Measurements from ENCODE around the gene CALD1.

The CALD1 gene

GRCh38 chr7:134778941-134779740 lies at the start of gene CALD1:
CALD1 (plus strand) TSS chr7:134779634; CDS start chr7:134867734, 88,100 bp downstream.
- DNase-seq = no peak

GRCh38 chr7:134729895-134730294 lies 49.5 kb upstream of the CALD1 start:
- no peak for DNase-seq

- DNase-seq = no peak
These were observed 49.0 kb upstream of the CALD1 start for GRCh38 chr7:134730411-134730829.

GRCh38 chr7:134731616-134732015 lies 47.8 kb upstream of the CALD1 start:
- no peak for DNase-seq

GRCh38 chr7:134732728-134733127 lies 46.7 kb upstream of the CALD1 start:
- DNase-seq = no peak

GRCh38 chr7:134736381-134736780 lies 43.1 kb upstream of the CALD1 start:
- no peak for DNase-seq

GRCh38 chr7:134737566-134738345 lies 41.7 kb upstream of the CALD1 start:
- DNase-seq = peak; percentile 51

- no peak for DNase-seq
These were observed 40.1 kb upstream of the CALD1 start for GRCh38 chr7:134739362-134739761.

GRCh38 chr7:134740376-134740775 lies 39.1 kb upstream of the CALD1 start:
- DNase-seq = no peak

GRCh38 chr7:134741907-134742635 lies 37.4 kb upstream of the CALD1 start:
- DNase-seq = no peak

GRCh38 chr7:134742688-134743350 lies 36.6 kb upstream of the CALD1 start:
- no peak for DNase-seq

GRCh38 chr7:134744569-134744968 lies 34.9 kb upstream of the CALD1 start:
- no peak for DNase-seq

GRCh38 chr7:134747326-134747725 lies 32.1 kb upstream of the CALD1 start:
- no peak for DNase-seq

- peak; percentile 79 for DNase-seq
These were observed 29.1 kb upstream of the CALD1 start for GRCh38 chr7:134750083-134751062.

- DNase-seq = no peak
These were observed 27.3 kb upstream of the CALD1 start for GRCh38 chr7:134752006-134752760.

- peak; percentile 70 for DNase-seq
These were observed 23.9 kb upstream of the CALD1 start for GRCh38 chr7:134755422-134756022.

GRCh38 chr7:134757938-134758337 lies 21.5 kb upstream of the CALD1 start:
- no peak for DNase-seq

GRCh38 chr7:134758981-134759380 lies 20.5 kb upstream of the CALD1 start:
- DNase-seq = no peak

GRCh38 chr7:134761266-134761665 lies 18.2 kb upstream of the CALD1 start:
- DNase-seq = no peak

- no peak for DNase-seq
These were observed 15.5 kb upstream of the CALD1 start for GRCh38 chr7:134763960-134764359.
